Left ventricle myocardium inferior (tissue), 1 donor: ENCODE data around the gene CDH4. TPM values are rescaled to one million over a fixed set of nuclear protein-coding genes. Genes with fewer than 3 reads are reported as not detected.

Source experiments
- DNase-seq: peaks from one replicate; pipeline ENCODE4 v3.0.0-alpha.2; 2020
- H3K27ac ChIP-seq: fragments of 200-600 bp; replicated peaks from 2 replicates; pipeline ENCODE4 v1.8.0; 2021
- H3K27me3 ChIP-seq: fragments of 200-600 bp; 2 replicates; pipeline ENCODE4 v1.8.0; 2021; ENCODE audit warnings: low read depth
- H3K36me3 ChIP-seq: fragments of 200-600 bp; 2 replicates; pipeline ENCODE4 v1.8.0; 2021
- H3K4me1 ChIP-seq: fragments of 200-600 bp; 2 replicates; pipeline ENCODE4 v1.8.0; 2021
- H3K4me3 ChIP-seq: fragments of 200-600 bp; 2 replicates; pipeline ENCODE4 v1.8.0; 2021; ENCODE audit warnings: mild to moderate bottlenecking, moderate library complexity
- H3K9me3 ChIP-seq: fragments of 200-600 bp; replicated peaks from 2 replicates; pipeline ENCODE4 v1.8.0; 2021
- intact Hi-C: fragments of 100-400 bp; cut with micrococcal nuclease; formaldehyde crosslinking; loops from one replicate; pipeline ENCODE4 v1.11.0; 2022
- total RNA-seq: library from RNA; stranded (reverse); fragmentation: NEBNext Ultra II Directional; extraction: Animal tissue kit (Norgen Biotek cat#: 25700); gene quantifications from one replicate; pipeline ENCODE4 v1.2.1, GENCODE V29; 2021
- TF ChIP-seq, protein P1 (sequence below): fragments of 200-600 bp; IDR thresholded peaks from 2 replicates; pipeline ENCODE4 v1.8.0; 2021; ENCODE audit warnings: antibody characterized with exemption, mild to moderate bottlenecking, borderline replicate concordance
- donor health status: DM: no; HTN: yes; CAD: no; lungs with severe emphysema.

CDH4 gene
- total RNA-seq, 1 donor from 2014 or later: 0.05 TPM

DNA sequence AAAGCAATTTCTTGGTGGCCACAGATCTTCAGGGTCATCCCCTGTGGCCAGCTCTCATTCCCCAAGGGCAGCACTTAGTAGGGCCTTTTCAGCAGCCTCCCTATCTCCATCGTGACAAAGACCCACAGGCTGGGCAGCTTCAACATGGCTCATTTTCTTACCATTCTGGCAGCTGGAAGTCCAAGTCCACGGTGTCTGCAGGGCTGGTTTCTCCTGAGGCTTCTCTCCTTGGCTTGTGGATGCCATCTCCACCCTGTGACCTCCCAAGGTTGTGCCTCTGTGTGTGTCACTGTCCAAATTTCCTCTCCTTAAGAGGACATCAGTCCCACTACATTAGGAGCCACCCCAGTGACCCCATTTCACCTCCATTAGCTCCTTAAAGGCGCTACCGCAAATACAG lies 161.7 kb downstream of the CDH4 start:
- DNase-seq: no peak
- Histone ChIP-seq H3K36me3 (no peaks in the 10 kb centered on the region), H3K27ac (no peak overlapping the region), H3K4me3 (no peak overlapping the region), H3K27me3 (peaks cover 25% of the 10 kb centered on the region), H3K9me3 (peaks cover 11% of the 10 kb centered on the region), H3K4me1 (no peaks in the 10 kb centered on the region)
- TF ChIP-seq, protein P1, sequence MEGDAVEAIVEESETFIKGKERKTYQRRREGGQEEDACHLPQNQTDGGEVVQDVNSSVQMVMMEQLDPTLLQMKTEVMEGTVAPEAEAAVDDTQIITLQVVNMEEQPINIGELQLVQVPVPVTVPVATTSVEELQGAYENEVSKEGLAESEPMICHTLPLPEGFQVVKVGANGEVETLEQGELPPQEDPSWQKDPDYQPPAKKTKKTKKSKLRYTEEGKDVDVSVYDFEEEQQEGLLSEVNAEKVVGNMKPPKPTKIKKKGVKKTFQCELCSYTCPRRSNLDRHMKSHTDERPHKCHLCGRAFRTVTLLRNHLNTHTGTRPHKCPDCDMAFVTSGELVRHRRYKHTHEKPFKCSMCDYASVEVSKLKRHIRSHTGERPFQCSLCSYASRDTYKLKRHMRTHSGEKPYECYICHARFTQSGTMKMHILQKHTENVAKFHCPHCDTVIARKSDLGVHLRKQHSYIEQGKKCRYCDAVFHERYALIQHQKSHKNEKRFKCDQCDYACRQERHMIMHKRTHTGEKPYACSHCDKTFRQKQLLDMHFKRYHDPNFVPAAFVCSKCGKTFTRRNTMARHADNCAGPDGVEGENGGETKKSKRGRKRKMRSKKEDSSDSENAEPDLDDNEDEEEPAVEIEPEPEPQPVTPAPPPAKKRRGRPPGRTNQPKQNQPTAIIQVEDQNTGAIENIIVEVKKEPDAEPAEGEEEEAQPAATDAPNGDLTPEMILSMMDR: no peak
- intact Hi-C loops: no loop called here

DNA sequence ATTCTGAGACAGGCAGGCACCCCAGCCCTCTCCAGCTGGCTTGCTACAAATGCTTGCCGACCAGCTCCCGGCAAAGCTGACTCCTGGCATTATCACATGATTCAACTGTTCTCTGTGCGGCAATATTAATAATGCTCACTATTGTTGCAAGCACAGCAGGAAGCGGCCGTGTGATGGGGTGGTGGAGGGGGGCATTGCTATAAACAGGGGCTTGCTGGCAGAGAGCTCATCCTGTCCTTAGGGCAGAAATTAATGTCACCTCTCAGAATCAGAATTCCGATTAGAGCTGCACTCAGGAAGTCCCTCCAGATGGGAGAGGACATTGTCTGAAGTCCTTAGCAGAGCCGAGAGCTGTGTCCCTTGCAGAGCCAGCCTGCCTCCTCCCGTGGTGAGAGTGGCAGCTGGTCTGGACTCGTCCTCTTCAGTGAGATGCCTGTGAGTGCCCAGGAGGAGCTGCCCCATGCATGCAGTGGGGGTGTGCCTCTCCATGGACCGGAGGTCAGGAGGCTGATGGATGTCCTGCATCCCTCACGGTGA lies 162.5 kb downstream of the CDH4 start:
- Histone ChIP-seq H3K4me3 (no peak overlapping the region), H3K27ac (no peak overlapping the region), H3K27me3 (peaks cover 33% of the 10 kb centered on the region), H3K9me3 (peaks cover 11% of the 10 kb centered on the region), H3K4me1 (no peaks in the 10 kb centered on the region), H3K36me3 (no peaks in the 10 kb centered on the region)
- TF ChIP-seq, protein P1: no peak
- no peak for DNase-seq
- intact Hi-C loops: no loop called here

DNA sequence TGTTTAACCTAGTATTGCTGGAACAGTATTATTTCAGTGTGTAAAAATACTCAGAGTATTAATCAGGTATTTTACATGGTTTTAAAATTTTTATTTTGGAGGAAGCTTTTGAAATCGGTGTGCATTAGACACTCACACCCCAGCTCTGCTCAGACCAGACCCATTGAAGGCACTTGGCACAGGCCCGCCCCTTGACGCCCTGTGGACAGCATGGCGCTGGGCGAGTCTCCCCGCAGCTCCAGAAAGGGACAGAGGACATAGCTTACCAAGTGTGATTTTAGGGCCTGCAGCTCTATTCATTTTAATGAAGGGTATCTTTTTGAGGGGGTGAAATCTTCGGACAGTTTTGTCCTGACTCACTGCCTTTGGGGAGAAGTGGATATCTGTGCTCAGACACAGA lies 164.5 kb downstream of the CDH4 start:
- DNase-seq: no peak
- intact Hi-C loops: no loop called here
- Histone ChIP-seq H3K36me3 (no peaks in the 10 kb centered on the region), H3K4me1 (no peaks in the 10 kb centered on the region), H3K27me3 (peaks cover 47% of the 10 kb centered on the region), H3K4me3 (no peak overlapping the region), H3K9me3 (peaks cover 17% of the 10 kb centered on the region), H3K27ac (no peak overlapping the region)
- TF ChIP-seq, protein P1: no peak

DNA sequence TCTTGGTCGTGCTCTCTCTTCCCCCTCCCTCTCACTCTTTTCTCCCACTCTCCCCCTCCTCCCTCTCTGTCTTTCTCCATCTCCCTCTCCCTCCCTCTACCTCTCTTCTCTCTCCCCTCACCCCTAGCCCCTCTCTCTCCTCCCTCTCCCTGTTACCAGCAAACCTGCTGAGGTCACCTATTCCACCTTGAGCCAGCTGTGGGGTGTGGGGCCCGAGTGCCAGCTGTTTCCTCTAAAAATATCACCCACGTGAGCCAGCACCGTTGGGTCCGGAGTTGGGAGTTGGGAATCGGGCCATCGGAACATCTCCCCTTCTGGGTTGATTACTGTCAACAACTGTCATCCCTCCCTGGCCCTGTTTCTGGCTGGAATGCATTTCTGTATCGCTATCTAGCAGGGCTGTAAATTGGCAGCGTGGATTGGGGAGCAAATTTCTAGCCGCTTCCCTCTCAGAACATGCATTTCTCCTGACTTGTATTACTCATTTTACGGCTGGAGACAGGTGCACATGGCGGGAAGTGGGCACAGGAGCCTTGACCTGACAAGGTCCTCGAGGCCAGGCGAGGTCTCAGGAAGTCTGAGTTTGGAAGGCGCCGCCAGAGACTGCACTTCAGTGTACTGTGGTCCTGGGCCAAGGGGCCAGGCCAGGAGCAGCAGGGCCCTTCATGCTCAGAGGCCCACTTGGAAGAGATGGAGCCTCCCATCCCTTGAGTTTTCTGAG lies 165.3 kb downstream of the CDH4 start:
- intact Hi-C loops: no loop called here
- Histone ChIP-seq H3K36me3 (no peaks in the 10 kb centered on the region), H3K27ac (no peak overlapping the region), H3K4me3 (no peak overlapping the region), H3K9me3 (peaks cover 17% of the 10 kb centered on the region), H3K4me1 (no peaks in the 10 kb centered on the region), H3K27me3 (peaks cover 47% of the 10 kb centered on the region)
- TF ChIP-seq, protein P1: no peak
- no peak for DNase-seq

DNA sequence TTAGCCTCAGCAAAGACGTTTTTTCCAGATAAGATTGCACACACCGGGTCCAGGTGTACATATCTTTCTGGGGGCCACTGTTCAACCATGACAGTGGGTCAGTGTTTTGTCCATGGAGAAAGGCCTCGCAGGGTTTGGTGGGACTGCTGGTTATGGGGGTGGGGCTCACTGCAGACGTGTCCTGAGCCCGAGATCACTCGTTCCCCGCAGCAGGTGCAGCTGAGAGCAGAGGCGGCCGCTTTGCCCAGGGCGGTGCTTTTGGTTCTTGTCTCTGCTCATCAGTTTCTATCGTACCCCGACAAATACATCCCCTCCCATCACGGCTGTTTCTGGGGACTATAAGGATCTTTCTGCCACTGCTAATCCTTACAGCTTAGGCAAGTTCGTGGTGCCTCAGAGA lies 166.9 kb downstream of the CDH4 start:
- no peaks in the 10 kb centered on the region for H3K4me1 ChIP-seq
- H3K36me3 ChIP-seq: no peaks in the 10 kb centered on the region
- H3K27ac ChIP-seq: no peak overlapping the region
- H3K9me3 ChIP-seq: peaks cover 8% of the 10 kb centered on the region
- intact Hi-C loops: no loop called here
- TF ChIP-seq, protein P1: no peak
- H3K4me3 ChIP-seq: no peak overlapping the region
- peaks cover 38% of the 10 kb centered on the region for H3K27me3 ChIP-seq
- no peak for DNase-seq
